Measurements from ENCODE around the gene KCNIP4. TPM values are rescaled to one million over a fixed set of nuclear protein-coding genes. Genes with fewer than 3 reads are reported as not detected.

Gene KCNIP4
- total RNA-seq, 1 donor from 2014 or later: 0.59 TPM

- no peak overlapping the region for H3K27ac Mint-ChIP-seq (ENCODE audit: unreplicated experiment)
- Histone ChIP-seq H3K4me3 (ENCODE audit: insufficient read depth, low read depth, low read length) (no peak overlapping the region), H3K27me3 (ENCODE audit: insufficient read depth, low read length) (no peaks in the 10 kb centered on the region), H3K4me1 (ENCODE audit: insufficient read depth, low read length) (no peaks in the 10 kb centered on the region), H3K27ac (ENCODE audit: low read depth, low read length) (no peak overlapping the region), H3K79me2 (ENCODE audit: insufficient read depth, low read length) (no peaks in the 10 kb centered on the region), H3K9ac (ENCODE audit: low read length) (no peak overlapping the region), H4K20me1 (ENCODE audit: insufficient read depth, low read length) (no peaks in the 10 kb centered on the region), H3K4me2 (ENCODE audit: low read length) (no peak overlapping the region), H2AFZ (ENCODE audit: low read depth, low read length) (no peak overlapping the region), H3K9me3 (ENCODE audit: insufficient read depth, low read depth, low read length) (no peaks in the 10 kb centered on the region), H3K36me3 (ENCODE audit: insufficient read depth, low read length) (no peaks in the 10 kb centered on the region)
- H3K4me3 Mint-ChIP-seq (ENCODE audit: unreplicated experiment): no peak overlapping the region
- peaks cover 8% of the 10 kb centered on the region for H3K4me1 Mint-ChIP-seq (ENCODE audit: low read depth, unreplicated experiment)
- TF ChIP-seq CTCF (IDR thresholded peaks at IDR 0.05; ENCODE audit: insufficient read depth, low read depth, low read length) (no peak), EZH2 (IDR thresholded peaks at IDR 0.05; ENCODE audit: insufficient read depth, low read length) (no peak)
- DNase-seq (ENCODE audit: low read depth): peak; percentile 1
- no peaks in the 10 kb centered on the region for H3K27me3 Mint-ChIP-seq (ENCODE audit: low read depth, unreplicated experiment)
- no peaks in the 10 kb centered on the region for H3K36me3 Mint-ChIP-seq (ENCODE audit: low read depth, unreplicated experiment)
- no peak for FAIRE-seq
- H3K9me3 Mint-ChIP-seq (ENCODE audit: unreplicated experiment): no peaks in the 10 kb centered on the region
Observed at GRCh38 chr4:21181716-21182115, 766.9 kb downstream of the KCNIP4 start.

DNA sequence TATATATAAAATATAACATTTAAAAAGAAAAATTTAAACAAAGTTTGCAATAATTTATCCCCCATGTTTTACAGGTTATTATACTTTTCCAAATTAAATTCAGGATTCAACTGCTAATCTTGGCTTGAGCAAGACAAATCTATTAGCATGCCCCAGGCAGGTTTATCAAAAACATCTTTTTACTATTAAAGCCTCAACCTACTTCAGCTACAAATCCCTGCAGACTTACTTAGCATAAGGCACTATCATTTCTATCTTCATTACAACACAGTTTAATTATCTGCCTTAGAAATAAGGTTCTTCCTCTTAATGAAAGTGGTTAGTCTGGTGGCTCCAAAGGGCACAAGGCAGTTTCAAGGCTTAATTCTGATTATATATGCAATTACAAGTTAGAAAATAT lies 770.7 kb downstream of the KCNIP4 start:
- DNase-seq (ENCODE audit: low read depth) (no peak), FAIRE-seq (no peak)
- H3K9me3 Mint-ChIP-seq (ENCODE audit: unreplicated experiment): no peaks in the 10 kb centered on the region
- peaks cover 8% of the 10 kb centered on the region for H3K4me1 Mint-ChIP-seq (ENCODE audit: low read depth, unreplicated experiment)
- TF ChIP-seq EZH2 (IDR thresholded peaks at IDR 0.05; ENCODE audit: insufficient read depth, low read length): no peak
- TF ChIP-seq CTCF (IDR thresholded peaks at IDR 0.05; ENCODE audit: insufficient read depth, low read depth, low read length): no peak
- H3K4me3 ChIP-seq (ENCODE audit: insufficient read depth, low read depth, low read length): no peak overlapping the region
- H4K20me1 ChIP-seq (ENCODE audit: insufficient read depth, low read length): no peaks in the 10 kb centered on the region
- no peak overlapping the region for H3K4me3 Mint-ChIP-seq (ENCODE audit: unreplicated experiment)
- no peaks in the 10 kb centered on the region for H3K36me3 ChIP-seq (ENCODE audit: insufficient read depth, low read length)
- no peaks in the 10 kb centered on the region for H3K27me3 ChIP-seq (ENCODE audit: insufficient read depth, low read length)
- H3K27ac Mint-ChIP-seq (ENCODE audit: unreplicated experiment): no peak overlapping the region
- no peak overlapping the region for H3K4me2 ChIP-seq (ENCODE audit: low read length)
- no peaks in the 10 kb centered on the region for H3K27me3 Mint-ChIP-seq (ENCODE audit: low read depth, unreplicated experiment)
- no peaks in the 10 kb centered on the region for H3K9me3 ChIP-seq (ENCODE audit: insufficient read depth, low read depth, low read length)
- no peaks in the 10 kb centered on the region for H3K79me2 ChIP-seq (ENCODE audit: insufficient read depth, low read length)
- no peak overlapping the region for H2AFZ ChIP-seq (ENCODE audit: low read depth, low read length)
- H3K9ac ChIP-seq (ENCODE audit: low read length): no peak overlapping the region
- no peaks in the 10 kb centered on the region for H3K36me3 Mint-ChIP-seq (ENCODE audit: low read depth, unreplicated experiment)
- no peaks in the 10 kb centered on the region for H3K4me1 ChIP-seq (ENCODE audit: insufficient read depth, low read length)
- H3K27ac ChIP-seq (ENCODE audit: low read depth, low read length): no peak overlapping the region

- no peaks in the 10 kb centered on the region for H3K27me3 ChIP-seq (ENCODE audit: insufficient read depth, low read length)
- no peak overlapping the region for H3K9ac ChIP-seq (ENCODE audit: low read length)
- DNase-seq (ENCODE audit: low read depth): no peak
- no peaks in the 10 kb centered on the region for H3K36me3 ChIP-seq (ENCODE audit: insufficient read depth, low read length)
- no peaks in the 10 kb centered on the region for H3K36me3 Mint-ChIP-seq (ENCODE audit: low read depth, unreplicated experiment)
- no peak for FAIRE-seq
- no peaks in the 10 kb centered on the region for H3K9me3 ChIP-seq (ENCODE audit: insufficient read depth, low read depth, low read length)
- no peak overlapping the region for H3K27ac ChIP-seq (ENCODE audit: low read depth, low read length)
- no peak overlapping the region for H3K27ac Mint-ChIP-seq (ENCODE audit: unreplicated experiment)
- no peak overlapping the region for H3K4me2 ChIP-seq (ENCODE audit: low read length)
- no peaks in the 10 kb centered on the region for H3K4me1 ChIP-seq (ENCODE audit: insufficient read depth, low read length)
- no peak overlapping the region for H3K4me3 ChIP-seq (ENCODE audit: insufficient read depth, low read depth, low read length)
- no peaks in the 10 kb centered on the region for H4K20me1 ChIP-seq (ENCODE audit: insufficient read depth, low read length)
- H2AFZ ChIP-seq (ENCODE audit: low read depth, low read length): no peak overlapping the region
- H3K27me3 Mint-ChIP-seq (ENCODE audit: low read depth, unreplicated experiment): no peaks in the 10 kb centered on the region
- TF ChIP-seq EZH2 (IDR thresholded peaks at IDR 0.05; ENCODE audit: insufficient read depth, low read length) (no peak), CTCF (IDR thresholded peaks at IDR 0.05; ENCODE audit: insufficient read depth, low read depth, low read length) (no peak)
- H3K4me1 Mint-ChIP-seq (ENCODE audit: low read depth, unreplicated experiment): peaks cover 8% of the 10 kb centered on the region
- H3K79me2 ChIP-seq (ENCODE audit: insufficient read depth, low read length): no peaks in the 10 kb centered on the region
- no peak overlapping the region for H3K4me3 Mint-ChIP-seq (ENCODE audit: unreplicated experiment)
- H3K9me3 Mint-ChIP-seq (ENCODE audit: unreplicated experiment): no peaks in the 10 kb centered on the region
Observed at GRCh38 chr4:21177092-21177491, 771.5 kb downstream of the KCNIP4 start.
